SKM-1 treated with dmso at 0.1 percent for 144 hours (cell line): Measurements from ENCODE around the gene BTNL3.
"Not testable (repeated sequence)": the region's sequence is repeated elsewhere in the genome, so short reads cannot be mapped to it uniquely, and the experiment has no call there.

Source experiments
- DNase-seq: peaks from one replicate; lab custom pipeline; 2025; ENCODE audit not compliant: unreplicated experiment; lab: John Stamatoyannopoulos, UW

Gene BTNL3

GRCh38 chr5:181045857-181046256 is 57.2 kb downstream of the BTNL3 start:
- not testable (repeated sequence) for DNase-seq

- no peak for DNase-seq
Observed at GRCh38 chr5:181047288-181047687, 58.6 kb downstream of the BTNL3 start.

- no peak for DNase-seq
Observed at GRCh38 chr5:181047921-181048320, 59.3 kb downstream of the BTNL3 start.

GRCh38 chr5:181050016-181050415 is 61.4 kb downstream of the BTNL3 start:
- no peak for DNase-seq

GRCh38 chr5:181051841-181052671 is 63.4 kb downstream of the BTNL3 start:
- no peak for DNase-seq

GRCh38 chr5:181052672-181053487 is 64.2 kb downstream of the BTNL3 start:
- peak; percentile 46 for DNase-seq

GRCh38 chr5:181053488-181054121 is 65.0 kb downstream of the BTNL3 start:
- DNase-seq = no peak

- DNase-seq = no peak
Observed at GRCh38 chr5:181054138-181054537, 65.5 kb downstream of the BTNL3 start.

GRCh38 chr5:181054871-181055459 is 66.3 kb downstream of the BTNL3 start:
- no peak for DNase-seq
